H1 (cell line): ENCODE results near the gene GNAI1. TPM values are rescaled to one million over a fixed set of nuclear protein-coding genes. Genes with fewer than 3 reads are reported as not detected.

Experiments used
- CTCF ChIA-PET: fragments of 300-600 bp; sonication (Branson Sonifier 250); formaldehyde crosslinking; loops from one replicate; lab custom pipeline; 2021; ENCODE audit not compliant: partially characterized antibody; lab: Charles Lee
- POLR2A ChIA-PET: fragments of 300-600 bp; sonication (Branson Sonifier 250); formaldehyde crosslinking; loops from one replicate; lab custom pipeline; 2021; ENCODE audit warnings: inconsistent platforms; ENCODE audit not compliant: partially characterized antibody; lab: Charles Lee
- DNase-seq, 2 experiments: peaks; one replicate each; pipeline versions ENCODE4 v3.0.0 to v3.0.0-alpha.2; 2010 to 2022; ENCODE audit warnings: low spot score in 2 of 2, low read depth in 1 of 2, mixed read lengths in 1 of 2
- FAIRE-seq: peaks from 2 replicates; lab custom pipeline; 2011; peaks lifted over from hg19 to GRCh38; lab: Jason Lieb, UNC
- H2AFZ ChIP-seq: 2 replicates; pipeline ENCODE4 v1.8.1; 2012; ENCODE audit warnings: low read length, inconsistent platforms
- H2AK5ac ChIP-seq: 2 replicates; pipeline ENCODE4 v1.6.1; 2013; ENCODE audit warnings: low read depth, low read length
- H2BK120ac ChIP-seq: replicated peaks from 2 replicates; pipeline ENCODE3; 2013; ENCODE audit warnings: low read depth, low read length, inconsistent platforms
- H2BK12ac ChIP-seq: 2 replicates; pipeline ENCODE4 v1.6.1; 2013; ENCODE audit warnings: low read depth, low read length
- H2BK15ac ChIP-seq: 2 replicates; pipeline ENCODE4 v1.6.1; 2013; ENCODE audit warnings: low read length
- H2BK20ac ChIP-seq: 2 replicates; pipeline ENCODE4 v1.6.1; 2013; ENCODE audit warnings: low read length
- H2BK5ac ChIP-seq: 2 replicates; pipeline ENCODE4 v1.6.1; 2013; ENCODE audit warnings: low read depth, low read length
- H3K14ac ChIP-seq: 2 replicates; pipeline ENCODE4 v1.6.1; 2013; ENCODE audit warnings: inconsistent platforms; ENCODE audit not compliant: insufficient read length
- H3K18ac ChIP-seq: 2 replicates; pipeline ENCODE4 v1.6.1; 2013; ENCODE audit warnings: low read length; ENCODE audit errors: extremely low read depth
- H3K23ac ChIP-seq: 2 replicates; pipeline ENCODE4 v1.6.1; 2013; ENCODE audit warnings: inconsistent platforms; ENCODE audit not compliant: insufficient read length
- H3K23me2 ChIP-seq: 2 replicates; pipeline ENCODE4 v1.6.1; 2013; ENCODE audit warnings: low read depth, low read length
- H3K27ac ChIP-seq: 2 replicates; pipeline ENCODE4 v1.6.1; 2011; ENCODE audit warnings: low read depth, low read length, inconsistent platforms
- H3K27me3 ChIP-seq, 4 experiments: replicated peaks in 1 of 4; 1 replicate in 1 of 4; 2 replicates in 3 of 4; pipeline versions ENCODE4 v1.6.1 to v1.8.1; 2011 to 2013; ENCODE audit warnings: low read length in 3 of 4, mild to moderate bottlenecking in 3 of 4, inconsistent platforms in 2 of 4, mixed read lengths in 2 of 4, moderate library complexity in 1 of 4; ENCODE audit not compliant: control insufficient read depth in 3 of 4, insufficient read depth in 3 of 4; ENCODE audit errors: extremely low read depth in 1 of 4
- H3K36me3 ChIP-seq, 4 experiments: 2 replicates each; pipeline versions ENCODE4 v1.6.1 to v1.8.1; 2011 to 2013; ENCODE audit warnings: mild to moderate bottlenecking in 4 of 4, low read length in 3 of 4, moderate library complexity in 2 of 4, control low read depth in 1 of 4, inconsistent platforms in 1 of 4; ENCODE audit not compliant: insufficient read depth in 4 of 4, control insufficient read depth in 2 of 4
- H3K4ac ChIP-seq: replicated peaks from 2 replicates; pipeline ENCODE3; 2013; ENCODE audit warnings: low read length, low read depth, mixed read lengths, inconsistent platforms; ENCODE audit not compliant: insufficient read length
- H3K4me1 ChIP-seq, 4 experiments: replicated peaks in 1 of 4; 1 replicate in 1 of 4; 2 replicates in 3 of 4; pipeline versions ENCODE4 v1.6.1 to v1.8.1; 2011 to 2013; ENCODE audit warnings: low read length in 3 of 4, inconsistent platforms in 2 of 4, mixed read lengths in 1 of 4; ENCODE audit not compliant: insufficient read depth in 4 of 4, control insufficient read depth in 3 of 4
- H3K4me2 ChIP-seq, 2 experiments: 2 replicates each; pipeline versions ENCODE4 v1.6.1 to v1.8.1; 2011 to 2013; ENCODE audit warnings: low read depth in 2 of 2, low read length in 2 of 2, control low read depth in 1 of 2, inconsistent platforms in 1 of 2, mild to moderate bottlenecking in 1 of 2; ENCODE audit not compliant: insufficient read depth in 1 of 2
- H3K4me3 ChIP-seq, 4 experiments: fragments of 200-600, 300-600 bp in 1 of 4; sonication (generic), shearing (Covaris generic), sonication (Bioruptor Twin) in 1 of 4; 2 replicates each; pipeline versions ENCODE4 v1.5.1 to v1.8.1; 2011 to 2016; ENCODE audit warnings: low read length in 4 of 4, low read depth in 3 of 4, control low read depth in 2 of 4, inconsistent platforms in 2 of 4, mild to moderate bottlenecking in 2 of 4, mixed read lengths in 1 of 4, moderate library complexity in 1 of 4; ENCODE audit not compliant: insufficient read depth in 2 of 4; ENCODE audit errors: extremely low read depth in 1 of 4
- H3K56ac ChIP-seq: replicated peaks from 2 replicates; pipeline ENCODE3; 2013; ENCODE audit warnings: low read depth, mild to moderate bottlenecking, mixed read lengths, low read length, inconsistent platforms; ENCODE audit not compliant: insufficient read length
- H3K79me1 ChIP-seq: 2 replicates; pipeline ENCODE4 v1.6.1; 2013; ENCODE audit warnings: low read depth, low read length, control low read depth
- H3K79me2 ChIP-seq, 2 experiments: 2 replicates each; pipeline versions ENCODE4 v1.6.1 to v1.8.1; 2012 to 2013; ENCODE audit warnings: low read length in 2 of 2, mild to moderate bottlenecking in 2 of 2, inconsistent platforms in 1 of 2; ENCODE audit not compliant: insufficient read depth in 2 of 2, control insufficient read depth in 1 of 2
- H3K9ac ChIP-seq, 4 experiments: replicated peaks in 1 of 4; 1 replicate in 1 of 4; 2 replicates in 3 of 4; pipeline versions ENCODE4 v1.6.1 to v1.8.1; 2011 to 2013; ENCODE audit warnings: low read depth in 3 of 4, low read length in 3 of 4, control low read depth in 2 of 4, mild to moderate bottlenecking in 2 of 4, moderate library complexity in 2 of 4, inconsistent platforms in 1 of 4; ENCODE audit errors: extremely low read depth in 1 of 4
- H3K9me3 ChIP-seq, 2 experiments: 2 replicates each; pipeline versions ENCODE4 v1.6.1 to v1.8.1; 2012 to 2013; ENCODE audit warnings: mild to moderate bottlenecking in 2 of 2, moderate library complexity in 2 of 2, control low read depth in 1 of 2, inconsistent platforms in 1 of 2, low read depth in 1 of 2, low read length in 1 of 2, mixed read lengths in 1 of 2; ENCODE audit not compliant: insufficient read depth in 2 of 2
- H4K20me1 ChIP-seq, 2 experiments: replicated peaks in 1 of 2; 2 replicates each; pipeline versions ENCODE3 to v1.8.1; 2011 to 2013; ENCODE audit warnings: inconsistent platforms in 2 of 2, low read length in 2 of 2, mild to moderate bottlenecking in 1 of 2; ENCODE audit not compliant: insufficient read depth in 2 of 2, control insufficient read depth in 1 of 2
- H4K5ac ChIP-seq: 2 replicates; pipeline ENCODE4 v1.6.1; 2013; ENCODE audit warnings: low read length, low read depth, mixed read lengths, inconsistent platforms; ENCODE audit not compliant: insufficient read length
- H4K8ac ChIP-seq: 2 replicates; pipeline ENCODE4 v1.8.0; 2013; ENCODE audit warnings: mild to moderate bottlenecking, moderate library complexity, low read length, inconsistent platforms; ENCODE audit not compliant: insufficient read depth; ENCODE audit errors: extremely low read depth
- H4K91ac ChIP-seq: replicated peaks from 2 replicates; pipeline ENCODE3; 2013; ENCODE audit warnings: low read length, mixed read lengths, inconsistent platforms; ENCODE audit not compliant: insufficient read length
- ASH2L ChIP-seq: fragments of 200-600, 300-600 bp; sonication (generic); IDR thresholded peaks from one replicate; pipeline ENCODE4 v1.7.1; 2017; ENCODE audit warnings: low read length
- BCL11A ChIP-seq, 2 experiments: IDR thresholded peaks; one replicate each; pipeline ENCODE4 v1.6.1; 2011; ENCODE audit warnings: low read depth in 2 of 2, low read length in 2 of 2, mild to moderate bottlenecking in 2 of 2
- CHD1 ChIP-seq: IDR thresholded peaks from 2 replicates; pipeline ENCODE4 v1.6.1; 2012; ENCODE audit warnings: low read depth, low read length, improper control_type of control experiment
- EZH2 ChIP-seq: fragments of 200-600 bp; sonication (generic); IDR thresholded peaks from 2 replicates; pipeline ENCODE4 v1.7.1; 2012; ENCODE audit warnings: low read depth, mild to moderate bottlenecking, moderate library complexity, low read length, inconsistent platforms; ENCODE audit not compliant: severe bottlenecking
- JUN ChIP-seq: IDR thresholded peaks from 2 replicates; pipeline ENCODE4 v1.6.1; 2011; ENCODE audit warnings: low read depth, mild to moderate bottlenecking, improper control_type of control experiment, low read length
- KDM4A ChIP-seq: IDR thresholded peaks from one replicate; pipeline ENCODE4 v1.7.1; 2012; ENCODE audit warnings: low read depth, mild to moderate bottlenecking, moderate library complexity, low read length, inconsistent platforms; ENCODE audit not compliant: severe bottlenecking
- RAD21 ChIP-seq, 2 experiments: IDR thresholded peaks in 1 of 2; conservative IDR thresholded peaks in 1 of 2; 2 replicates each; pipeline ENCODE4 v1.6.1; 2011; ENCODE audit warnings: low read depth in 2 of 2, low read length in 2 of 2, improper control_type of control experiment in 1 of 2, inconsistent platforms in 1 of 2, mild to moderate bottlenecking in 1 of 2, moderate library complexity in 1 of 2
- RNF2 ChIP-seq: fragments of 200-900, 300-1000 bp; sonication (generic); IDR thresholded peaks from 2 replicates; pipeline ENCODE4 v1.7.1; 2016; ENCODE audit warnings: borderline replicate concordance, low read depth, mild to moderate bottlenecking, antibody characterized with exemption, low read length; ENCODE audit not compliant: poor library complexity, severe bottlenecking; ENCODE audit errors: missing control alignments
- SRF ChIP-seq: IDR thresholded peaks from 2 replicates; pipeline ENCODE4 v1.6.1; 2011; ENCODE audit warnings: mild to moderate bottlenecking, low read depth, low read length, moderate library complexity
- SUZ12 ChIP-seq: fragments of 200-600 bp; sonication (generic); IDR thresholded peaks from 2 replicates; pipeline ENCODE4 v1.6.1; 2012; ENCODE audit warnings: mild to moderate bottlenecking, inconsistent platforms, low read length, moderate library complexity, mixed read lengths
- TEAD4 ChIP-seq: IDR thresholded peaks from 2 replicates; pipeline ENCODE4 v1.6.1; 2012; ENCODE audit warnings: low read depth, low read length, inconsistent platforms, mixed read lengths
- USF2 ChIP-seq: IDR thresholded peaks from 2 replicates; pipeline ENCODE4 v1.6.1; 2011; ENCODE audit warnings: low read length, improper control_type of control experiment
- ZNF274 ChIP-seq: IDR thresholded peaks from 2 replicates; pipeline ENCODE4 v1.7.0; 2012; ENCODE audit warnings: low read length, borderline replicate concordance; ENCODE audit errors: extremely low read depth
- WGBS, 2 experiments: shearing (Covaris generic) in 1 of 2; methylation state at CpG; one replicate each; pipeline versions ENCODE4 v1.1.6 to v1.1.7; 2013 to 2015; ENCODE audit warnings: low lambda C conversion rate in 2 of 2, mixed read lengths in 2 of 2, inconsistent platforms in 1 of 2, low coverage in 1 of 2, missing lambda C conversion rate in 1 of 2; ENCODE audit not compliant: insufficient replicate concordance in 2 of 2, insufficient coverage in 1 of 2, insufficient read length in 1 of 2; ENCODE audit errors: extremely low coverage in 1 of 2, missing lambda C conversion rate in 1 of 2; 5-methylcytosine and 5-hydroxymethylcytosine counted together
- polyA plus RNA-seq, 7 experiments: library from polyadenylated mRNA; depleted of rRNA in 3 of 7; stranded (reverse) in 5 of 7; unstranded in 2 of 7; fragments of >200 nt in 5 of 7; fragments of 200-250 nt in 2 of 7; gene quantifications; 1 replicate in 5 of 7; 2 replicates in 1 of 7; 4 replicates in 1 of 7; pipeline versions ENCODE4 v1.2.1 to v1.2.3, GENCODE V29; 2011 to 2013; ENCODE audit warnings: missing spikeins in 2 of 7, mixed read lengths in 2 of 7
- total RNA-seq: library from RNA; stranded (reverse); fragmentation: NEBNext Ultra II Directional; extraction: Animal tissue kit (Norgen Biotek cat#: 25700); gene quantifications from 2 replicates; pipeline ENCODE4 v1.2.1, GENCODE V29; 2021

Gene GNAI1
- total and polyA plus RNA-seq, 2 of the 8 experiments (the other 6 are each of a cell fraction or from before 2014, with no cell fraction given) = 8.0 to 29.5 TPM

GRCh38 chr7:80273327-80273726 is 138.7 kb downstream of the GNAI1 start:
- H3K79me1 ChIP-seq = no peaks in the 10 kb centered on the region
- H3K9me3 ChIP-seq = no peaks in the 10 kb centered on the region
- no peak overlapping the region for H2AK5ac ChIP-seq
- H2BK15ac ChIP-seq = no peak overlapping the region
- CTCF ChIA-PET = no interaction called here
- peaks cover 0 to 3% (median 0%) of the 10 kb centered on the region in 4 experiments; a peak in 1 of 7 replicates for H3K4me1 ChIP-seq
- H3K27ac ChIP-seq = no peak overlapping the region
- H3K18ac ChIP-seq = no peak overlapping the region
- H3K27me3 ChIP-seq = no peaks in the 10 kb centered on the region
- FAIRE-seq (no peak), DNase-seq (no peak)
- no peak overlapping the region for H4K5ac ChIP-seq
- H2BK12ac ChIP-seq = no peak overlapping the region
- H3K23me2 ChIP-seq = no peaks in the 10 kb centered on the region
- no peak overlapping the region for H3K4ac ChIP-seq
- no peak overlapping the region for H3K4me3 ChIP-seq
- no peak overlapping the region for H3K9ac ChIP-seq
- H4K91ac ChIP-seq = no peak overlapping the region
- H3K56ac ChIP-seq = no peak overlapping the region
- WGBS, 2 experiments = 94% methylated on average over 3 of the region's 3 CpGs; no CpG with 5 or more reads in 1 of the 2 experiments
- H4K8ac ChIP-seq = no peak overlapping the region
- POLR2A ChIA-PET = no interaction called here
- H3K36me3 ChIP-seq = no peaks in the 10 kb centered on the region
- H2BK5ac ChIP-seq = no peak overlapping the region
- no peak overlapping the region for H3K23ac ChIP-seq
- H2BK120ac ChIP-seq = no peak overlapping the region
- H2BK20ac ChIP-seq = no peak overlapping the region
- H2AFZ ChIP-seq = no peak overlapping the region
- no peaks in the 10 kb centered on the region for H3K79me2 ChIP-seq
- no peak overlapping the region for H3K14ac ChIP-seq
- no peak overlapping the region for H3K4me2 ChIP-seq
- H4K20me1 ChIP-seq = no peaks in the 10 kb centered on the region
- TF ChIP-seq RAD21 (IDR thresholded peaks at IDR 0.05 in 1 of 2, conservative IDR thresholded peaks at IDR 0.05 in 1 of 2; ENCODE audit: low read depth in 2 of 2, low read length in 2 of 2) (no peak), USF2 (no peak), JUN (no peak), EZH2 (no peak), BCL11A (IDR thresholded peaks at IDR 0.05; ENCODE audit: low read depth in 2 of 2, low read length in 2 of 2) (no peak), TEAD4 (no peak), SUZ12 (no peak), SRF (no peak), RNF2 (no peak), CHD1 (no peak), ZNF274 (no peak), KDM4A (no peak), ASH2L (no peak)
